ENCODE results near the gene ATP9A. TPM values are rescaled to one million over a fixed set of nuclear protein-coding genes. Genes with fewer than 3 reads are reported as not detected.
"Not testable (repeated sequence)": the region's sequence is repeated elsewhere in the genome, so short reads cannot be mapped to it uniquely, and the experiment has no call there.

Gene ATP9A
- total and polyA plus RNA-seq, 4 donors, result 10.6 to 59.8 (median 33.2) TPM

GRCh38 chr20:51763965-51764602 is 4.1 kb downstream of the ATP9A start:
- no peak overlapping the region for H3K4me3 ChIP-seq (ENCODE audit: low read length in 2 of 2)
- no peak overlapping the region for H3K27ac ChIP-seq (ENCODE audit: low read depth in 1 of 2, low read length in 2 of 2)
- H3K27me3 ChIP-seq (ENCODE audit: control insufficient read depth in 1 of 2, insufficient read depth in 2 of 2, low read length in 1 of 2), result no peaks in the 10 kb centered on the region
- 89 to 90% methylated on average over 6 of the region's 6 CpGs for WGBS, 2 donors
- DNase-seq, result no peak
- no peak for ATAC-seq (ENCODE audit: low FRiP score)
- intact Hi-C loops (cut with DNase I), result loop anchor here in 1 of 2 donors (10.0 kb wide), 3 partner anchors 59 to 221 kb away; no protein-coding TSS in a partner anchor
- H3K36me3 ChIP-seq (ENCODE audit: control insufficient read depth in 1 of 2, insufficient read depth in 2 of 2, low read length in 1 of 2), result no peaks in the 10 kb centered on the region
- H3K4me1 ChIP-seq (ENCODE audit: control insufficient read depth in 1 of 2, insufficient read depth in 2 of 2, low read length in 2 of 2), result no peaks in the 10 kb centered on the region
- H3K9me3 ChIP-seq (ENCODE audit: control insufficient read depth, low read length), result no peaks in the 10 kb centered on the region

DNA sequence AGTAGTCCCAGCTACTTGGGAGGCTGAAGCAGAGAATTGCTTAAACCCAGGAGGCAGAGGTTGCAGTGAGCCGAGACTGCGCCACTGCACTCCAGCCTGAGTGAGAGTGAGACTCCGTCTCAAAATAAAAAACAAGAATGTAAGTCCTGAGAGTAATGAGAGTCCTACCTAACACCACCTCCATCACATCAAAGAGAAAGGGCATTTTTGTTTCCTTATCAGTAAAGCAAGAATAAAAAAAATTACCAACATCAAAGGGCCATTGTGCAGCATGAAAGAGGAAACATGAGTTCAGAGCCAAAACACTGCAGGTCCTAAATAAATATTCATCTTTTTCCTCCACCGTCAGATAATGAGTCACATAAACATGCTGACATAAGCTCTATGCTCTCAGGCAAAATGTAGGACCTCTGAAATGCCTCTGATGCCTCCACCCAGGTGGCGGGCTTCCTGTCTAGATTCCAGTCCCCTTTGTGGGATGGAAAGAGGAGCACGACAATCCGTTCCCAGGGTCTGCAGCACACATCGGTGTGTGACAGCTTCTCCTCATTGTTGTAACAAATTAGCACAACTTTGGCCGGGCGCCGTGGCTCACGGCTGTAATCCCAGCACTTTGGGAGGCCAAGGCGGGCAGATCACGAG is 7.2 kb downstream of the ATP9A start:
- H3K27me3 ChIP-seq (ENCODE audit: control insufficient read depth in 1 of 2, insufficient read depth in 2 of 2, low read length in 1 of 2), result no peaks in the 10 kb centered on the region
- no peak for DNase-seq
- H3K9me3 ChIP-seq (ENCODE audit: control insufficient read depth, low read length), result no peaks in the 10 kb centered on the region
- WGBS, 2 donors, result 78 to 83% methylated on average over 14 of the region's 14 CpGs
- H3K4me1 ChIP-seq (ENCODE audit: control insufficient read depth in 1 of 2, insufficient read depth in 2 of 2, low read length in 2 of 2), result no peaks in the 10 kb centered on the region
- H3K27ac ChIP-seq (ENCODE audit: low read depth in 1 of 2, low read length in 2 of 2), result no peak overlapping the region
- H3K36me3 ChIP-seq (ENCODE audit: control insufficient read depth in 1 of 2, insufficient read depth in 2 of 2, low read length in 1 of 2), result no peaks in the 10 kb centered on the region
- no peak overlapping the region for H3K4me3 ChIP-seq (ENCODE audit: low read length in 2 of 2)
- no peak for ATAC-seq (ENCODE audit: low FRiP score)
- intact Hi-C loops (cut with DNase I), result loop anchor here in 1 of 2 donors (10.0 kb wide), 3 partner anchors 56 to 224 kb away; no protein-coding TSS in a partner anchor

DNA sequence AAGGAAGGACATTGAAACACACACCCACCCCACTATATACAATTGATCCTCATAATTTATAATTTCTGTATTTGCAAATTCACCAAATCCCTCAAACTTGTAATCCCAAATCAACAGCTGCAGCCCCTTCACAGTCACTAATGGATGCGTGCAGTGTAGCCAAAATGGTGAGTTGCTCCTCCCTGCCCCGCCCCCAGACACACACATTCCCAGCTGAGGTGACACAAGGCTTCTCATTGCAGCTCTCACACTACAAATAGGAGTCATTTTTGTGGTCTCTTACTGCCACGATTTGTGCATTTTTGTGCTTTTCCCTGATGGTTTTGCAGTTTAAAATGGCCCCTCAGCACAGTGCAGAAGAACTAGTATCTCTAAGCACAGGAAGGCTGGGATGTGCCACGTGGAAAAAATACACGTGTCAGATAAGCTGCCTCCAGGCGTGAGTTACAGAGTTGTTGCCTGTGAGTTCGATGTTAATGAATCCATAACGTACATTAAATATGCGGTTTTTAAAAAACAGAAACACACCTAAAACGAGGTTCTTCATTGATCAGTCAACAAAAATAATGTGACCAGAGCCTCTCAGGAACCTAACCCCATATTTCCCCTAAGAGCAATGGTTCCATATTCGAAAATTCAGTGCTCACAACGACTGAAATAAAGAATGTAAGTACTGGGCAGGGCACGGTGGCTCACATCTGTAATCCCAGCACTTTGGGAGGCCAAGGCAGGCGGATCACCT is 8.2 kb downstream of the ATP9A start:
- WGBS, 2 donors, result 90 to 94% methylated on average over 14 of the region's 14 CpGs
- Histone ChIP-seq H3K9me3 (ENCODE audit: control insufficient read depth, low read length) (no peaks in the 10 kb centered on the region), H3K4me1 (ENCODE audit: control insufficient read depth in 1 of 2, insufficient read depth in 2 of 2, low read length in 2 of 2) (no peaks in the 10 kb centered on the region), H3K4me3 (ENCODE audit: low read length in 2 of 2) (no peak overlapping the region), H3K27me3 (ENCODE audit: control insufficient read depth in 1 of 2, insufficient read depth in 2 of 2, low read length in 1 of 2) (no peaks in the 10 kb centered on the region), H3K36me3 (ENCODE audit: control insufficient read depth in 1 of 2, insufficient read depth in 2 of 2, low read length in 1 of 2) (no peaks in the 10 kb centered on the region), H3K27ac (ENCODE audit: low read depth in 1 of 2, low read length in 2 of 2) (no peak overlapping the region)
- DNase-seq (no peak), ATAC-seq (ENCODE audit: low FRiP score) (no peak)
- intact Hi-C loops (cut with DNase I), result loop anchor here in 1 of 2 donors (10.0 kb wide), 3 partner anchors 55 to 225 kb away; no protein-coding TSS in a partner anchor

DNA sequence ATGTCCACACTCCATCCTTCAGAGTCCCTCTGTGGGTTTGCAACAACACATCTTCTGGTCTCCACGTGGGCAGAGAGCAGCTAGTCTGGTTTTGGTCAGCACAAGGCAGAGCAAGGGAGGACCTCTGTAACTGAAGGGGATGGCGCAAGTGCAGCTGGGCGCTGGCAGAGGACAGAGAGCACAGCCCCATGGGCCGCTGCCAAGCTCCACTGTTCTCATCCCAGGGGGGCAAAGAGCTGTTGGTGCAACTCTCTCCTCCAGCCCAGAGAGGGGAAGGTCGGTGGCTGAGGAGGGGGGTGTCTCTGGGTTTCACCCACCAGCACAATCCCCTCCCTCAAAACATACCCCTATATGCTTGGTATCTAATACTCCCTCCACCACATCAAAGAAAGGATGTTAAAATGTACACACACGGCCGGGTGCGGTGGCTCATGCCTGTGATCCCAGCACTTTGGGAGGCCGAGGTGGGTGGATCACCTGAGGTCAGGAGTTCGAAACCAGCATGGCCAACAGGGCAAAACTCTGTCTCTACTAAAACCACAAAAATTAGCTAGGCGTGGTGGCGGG is 9.1 kb downstream of the ATP9A start:
- H3K4me1 ChIP-seq (ENCODE audit: control insufficient read depth in 1 of 2, insufficient read depth in 2 of 2, low read length in 2 of 2), result no peaks in the 10 kb centered on the region
- 63 to 67% methylated on average over 12 of the region's 12 CpGs for WGBS, 2 donors
- H3K9me3 ChIP-seq (ENCODE audit: control insufficient read depth, low read length), result no peaks in the 10 kb centered on the region
- H3K36me3 ChIP-seq (ENCODE audit: control insufficient read depth in 1 of 2, insufficient read depth in 2 of 2, low read length in 1 of 2), result no peaks in the 10 kb centered on the region
- intact Hi-C loops (cut with DNase I), result no loop called here
- no peaks in the 10 kb centered on the region for H3K27me3 ChIP-seq (ENCODE audit: control insufficient read depth in 1 of 2, insufficient read depth in 2 of 2, low read length in 1 of 2)
- no peak overlapping the region for H3K27ac ChIP-seq (ENCODE audit: low read depth in 1 of 2, low read length in 2 of 2)
- peak in 1 of 2 donors; percentile 81 for DNase-seq
- peak; percentile 48 for ATAC-seq (ENCODE audit: low FRiP score)
- no peak overlapping the region for H3K4me3 ChIP-seq (ENCODE audit: low read length in 2 of 2)

GRCh38 chr20:51757226-51757625 is 11.0 kb downstream of the ATP9A start:
- Histone ChIP-seq H3K27ac (ENCODE audit: low read depth in 1 of 2, low read length in 2 of 2) (no peak overlapping the region), H3K4me3 (ENCODE audit: low read length in 2 of 2) (no peak overlapping the region), H3K4me1 (ENCODE audit: control insufficient read depth in 1 of 2, insufficient read depth in 2 of 2, low read length in 2 of 2) (no peaks in the 10 kb centered on the region), H3K27me3 (ENCODE audit: control insufficient read depth in 1 of 2, insufficient read depth in 2 of 2, low read length in 1 of 2) (no peaks in the 10 kb centered on the region), H3K36me3 (ENCODE audit: control insufficient read depth in 1 of 2, insufficient read depth in 2 of 2, low read length in 1 of 2) (no peaks in the 10 kb centered on the region), H3K9me3 (ENCODE audit: control insufficient read depth, low read length) (no peaks in the 10 kb centered on the region)
- intact Hi-C loops (cut with DNase I), result no loop called here
- ATAC-seq (ENCODE audit: low FRiP score) (no peak), DNase-seq (no peak)
- WGBS, 2 donors, result 64 to 66% methylated on average over 10 of the region's 10 CpGs

GRCh38 chr20:51756653-51757052 is 11.5 kb downstream of the ATP9A start:
- WGBS, 2 donors, result 82 to 86% methylated on average over 3 of the region's 3 CpGs
- Histone ChIP-seq H3K4me1 (ENCODE audit: control insufficient read depth in 1 of 2, insufficient read depth in 2 of 2, low read length in 2 of 2) (no peaks in the 10 kb centered on the region), H3K27me3 (ENCODE audit: control insufficient read depth in 1 of 2, insufficient read depth in 2 of 2, low read length in 1 of 2) (no peaks in the 10 kb centered on the region), H3K9me3 (ENCODE audit: control insufficient read depth, low read length) (no peaks in the 10 kb centered on the region), H3K36me3 (ENCODE audit: control insufficient read depth in 1 of 2, insufficient read depth in 2 of 2, low read length in 1 of 2) (no peaks in the 10 kb centered on the region), H3K27ac (ENCODE audit: low read depth in 1 of 2, low read length in 2 of 2) (no peak overlapping the region), H3K4me3 (ENCODE audit: low read length in 2 of 2) (no peak overlapping the region)
- ATAC-seq (ENCODE audit: low FRiP score) (no peak), DNase-seq (no peak)
- intact Hi-C loops (cut with DNase I), result no loop called here

DNA sequence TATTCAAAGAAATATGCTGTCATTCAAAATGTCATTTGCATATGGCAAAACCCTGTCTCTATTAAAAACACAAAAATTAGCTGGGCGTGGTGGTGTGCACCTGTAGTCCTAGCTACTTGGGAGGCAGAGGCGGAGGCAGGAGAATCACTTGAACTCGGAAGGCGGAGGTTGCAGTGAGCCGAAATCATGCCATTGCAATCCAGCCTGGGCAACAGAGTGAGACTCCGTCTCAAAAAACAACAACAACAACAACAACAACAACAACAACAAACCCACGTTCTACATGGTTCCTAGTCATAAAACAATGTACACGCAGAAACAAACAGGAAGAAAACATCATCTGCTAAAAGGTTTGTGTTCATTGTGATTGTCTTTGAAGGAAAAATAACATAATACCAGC is 15.0 kb downstream of the ATP9A start:
- ATAC-seq (ENCODE audit: low FRiP score); H3K36me3 ChIP-seq (ENCODE audit: control insufficient read depth in 1 of 2, insufficient read depth in 2 of 2, low read length in 1 of 2); H3K4me3 ChIP-seq (ENCODE audit: low read length in 2 of 2); H3K4me1 ChIP-seq (ENCODE audit: control insufficient read depth in 1 of 2, insufficient read depth in 2 of 2, low read length in 2 of 2); intact Hi-C loops (cut with DNase I); H3K27me3 ChIP-seq (ENCODE audit: control insufficient read depth in 1 of 2, insufficient read depth in 2 of 2, low read length in 1 of 2); H3K9me3 ChIP-seq (ENCODE audit: control insufficient read depth, low read length): not testable (repeated sequence)
- peak in 1 of 2 donors; percentile 8 for DNase-seq
- WGBS, 2 donors, result 96 to 97% methylated on average over 8 of the region's 8 CpGs
- peak overlapping the region in 1 of 2 donors; percentile 18 for H3K27ac ChIP-seq (ENCODE audit: low read depth in 1 of 2, low read length in 2 of 2)

- DNase-seq, result peak in 1 of 2 donors; percentile 26
- no peak overlapping the region for H3K4me3 ChIP-seq (ENCODE audit: low read length in 2 of 2)
- peak; percentile 56 for ATAC-seq (ENCODE audit: low FRiP score)
- WGBS, 2 donors, result 3 to 7% methylated on average over 9 of the region's 9 CpGs
- no peaks in the 10 kb centered on the region for H3K9me3 ChIP-seq (ENCODE audit: control insufficient read depth, low read length)
- H3K27me3 ChIP-seq (ENCODE audit: control insufficient read depth in 1 of 2, insufficient read depth in 2 of 2, low read length in 1 of 2), result no peaks in the 10 kb centered on the region
- no peaks in the 10 kb centered on the region for H3K36me3 ChIP-seq (ENCODE audit: control insufficient read depth in 1 of 2, insufficient read depth in 2 of 2, low read length in 1 of 2)
- intact Hi-C loops (cut with DNase I), result no loop called here
- H3K27ac ChIP-seq (ENCODE audit: low read depth in 1 of 2, low read length in 2 of 2), result peak overlapping the region; percentile 65 to 95
- H3K4me1 ChIP-seq (ENCODE audit: control insufficient read depth in 1 of 2, insufficient read depth in 2 of 2, low read length in 2 of 2), result peaks cover 0 to 3% of the 10 kb centered on the region in 2 donors
These were observed 15.7 kb downstream of the ATP9A start for GRCh38 chr20:51752343-51752951.

Data from aorta (tissue), 5 donors.